Activated T-helper 1 cell treated with anti-CD3 and anti-CD28 coated beads, Interleukin-12 subunit alpha, Interleukin-12 subunit beta, Interleukin-2, Interleukin-4 antibody, amounts not matched to agents 30 ng/mL and 10 ng/mL and 1 ng/mL, durations not matched to agents 14 hours and 24 hours and 36 hours (primary cell): ENCODE measurements around the gene DHRSX. TPM values are rescaled to one million over a fixed set of nuclear protein-coding genes. Genes with fewer than 3 reads are reported as not detected.
"Not testable (repeated sequence)": the region's sequence is repeated elsewhere in the genome, so short reads cannot be mapped to it uniquely, and the experiment has no call there.

Experiments used
- DNase-seq: peaks from one replicate; pipeline ENCODE4 v3.0.0; 2021; ENCODE audit warnings: low spot score
- H3K27ac Mint-ChIP-seq: one replicate; pipeline ENCODE4 v1.8.0; 2021; ENCODE audit warnings: mild to moderate bottlenecking, mixed read lengths
- H3K27me3 Mint-ChIP-seq: one replicate; pipeline ENCODE4 v1.8.0; 2022; ENCODE audit warnings: mild to moderate bottlenecking, moderate library complexity, mixed read lengths; ENCODE audit not compliant: insufficient read depth
- H3K36me3 Mint-ChIP-seq: one replicate; pipeline ENCODE4 v1.8.0; 2021; ENCODE audit warnings: low read depth, mixed read lengths
- H3K4me1 Mint-ChIP-seq: one replicate; pipeline ENCODE4 v1.8.0; 2021; ENCODE audit warnings: low read depth, mixed read lengths
- H3K4me3 Mint-ChIP-seq: one replicate; pipeline ENCODE4 v1.8.0; 2021; ENCODE audit warnings: mild to moderate bottlenecking, moderate library complexity, mixed read lengths
- H3K9me3 Mint-ChIP-seq: one replicate; pipeline ENCODE4 v1.8.0; 2021; ENCODE audit warnings: mixed read lengths
- intact Hi-C: fragments of 100-400 bp; cut with micrococcal nuclease; formaldehyde crosslinking; loops from one replicate; pipeline ENCODE4 v1.15.1; 2024
- total RNA-seq: library from RNA; stranded (reverse); gene quantifications from 2 replicates; pipeline ENCODE4 v1.2.3, GENCODE V29; 2022

DHRSX gene
- total RNA-seq, 1 donor from 2014 or later = 26.3 TPM

DNA sequence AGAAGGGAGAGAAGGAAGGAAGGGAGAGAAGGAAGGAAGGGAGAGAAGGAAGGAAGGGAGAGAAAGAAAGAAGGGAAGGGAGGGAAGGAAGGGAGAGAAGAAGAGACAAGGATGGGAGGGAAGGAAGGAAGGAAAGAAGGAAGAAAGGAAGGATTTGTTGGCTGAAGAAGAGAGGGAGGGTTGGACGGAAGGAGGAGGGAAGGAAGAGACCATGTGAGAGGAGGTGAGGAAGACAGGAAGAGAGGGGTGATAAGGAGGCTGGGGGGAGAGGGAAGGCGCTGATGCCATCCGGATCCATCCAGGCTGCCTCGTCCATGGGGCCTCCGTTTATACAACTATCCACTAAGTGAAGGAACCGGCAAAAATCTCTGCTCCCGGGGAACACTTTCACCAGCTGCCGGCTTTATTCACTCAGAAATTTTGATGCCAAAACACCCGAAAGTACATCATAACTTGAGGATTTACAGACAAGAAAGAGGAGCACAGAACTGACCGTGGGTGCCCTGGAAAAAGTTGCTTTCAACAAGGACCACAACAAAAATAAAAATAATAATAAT is 14.9 kb downstream of the DHRSX start:
- peaks cover 14% of the 10 kb centered on the region for H3K36me3 Mint-ChIP-seq
- H3K27ac Mint-ChIP-seq = peak overlapping the region; percentile 44
- intact Hi-C loops = no loop called here
- no peak overlapping the region for H3K4me3 Mint-ChIP-seq
- DNase-seq = no peak
- H3K27me3 Mint-ChIP-seq = no peaks in the 10 kb centered on the region
- H3K9me3 Mint-ChIP-seq = no peaks in the 10 kb centered on the region
- no peaks in the 10 kb centered on the region for H3K4me1 Mint-ChIP-seq

DNA sequence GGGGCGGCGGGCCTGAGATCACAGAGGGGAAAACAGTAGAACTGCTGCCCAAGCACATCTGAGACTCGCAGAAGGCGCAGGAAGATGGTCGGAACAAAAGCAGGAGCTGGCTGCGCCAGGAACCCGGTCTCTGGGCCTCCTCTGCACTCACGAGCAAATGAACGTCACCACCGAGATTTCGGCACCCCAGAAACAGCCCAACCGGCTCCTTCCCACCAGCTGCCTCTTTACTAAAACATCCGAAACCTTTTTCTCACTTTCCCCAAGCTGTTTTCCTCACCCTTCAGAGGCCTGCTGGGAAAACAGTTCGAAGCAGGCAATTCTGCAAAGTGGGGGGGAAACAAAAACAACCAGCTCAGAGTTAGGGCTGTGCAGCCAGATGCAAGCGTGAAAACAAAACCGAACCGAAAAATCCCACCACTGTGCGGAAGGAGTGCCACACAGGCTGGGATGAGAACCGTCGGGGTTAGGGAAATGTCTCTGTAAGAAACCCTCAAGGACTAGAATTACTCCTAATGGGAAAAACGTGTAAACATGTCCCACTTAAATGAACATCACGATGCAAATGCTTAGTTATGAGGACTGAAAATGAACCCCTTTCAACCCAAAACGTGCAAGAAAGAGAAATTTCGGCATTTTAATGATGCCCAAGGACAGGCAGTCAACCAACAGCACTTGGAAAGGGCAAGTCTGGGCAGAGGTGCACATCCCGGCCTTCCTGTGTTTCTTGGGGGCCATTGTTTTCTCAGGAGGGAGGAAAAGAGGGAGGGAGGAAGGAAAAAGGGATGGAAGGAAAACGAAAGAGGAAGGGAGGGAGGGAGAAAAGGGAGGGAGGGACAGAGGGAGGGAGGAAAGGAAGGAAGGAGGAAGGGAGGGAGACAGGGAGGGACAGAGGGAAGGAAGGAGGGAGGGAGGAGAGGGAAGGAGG is 15.8 kb downstream of the DHRSX start:
- H3K36me3 Mint-ChIP-seq = peaks cover 15% of the 10 kb centered on the region
- H3K9me3 Mint-ChIP-seq = peaks cover 4% of the 10 kb centered on the region
- no peak overlapping the region for H3K27ac Mint-ChIP-seq
- no peaks in the 10 kb centered on the region for H3K27me3 Mint-ChIP-seq
- DNase-seq = no peak
- H3K4me3 Mint-ChIP-seq = no peak overlapping the region
- intact Hi-C loops = no loop called here
- no peaks in the 10 kb centered on the region for H3K4me1 Mint-ChIP-seq

DNA sequence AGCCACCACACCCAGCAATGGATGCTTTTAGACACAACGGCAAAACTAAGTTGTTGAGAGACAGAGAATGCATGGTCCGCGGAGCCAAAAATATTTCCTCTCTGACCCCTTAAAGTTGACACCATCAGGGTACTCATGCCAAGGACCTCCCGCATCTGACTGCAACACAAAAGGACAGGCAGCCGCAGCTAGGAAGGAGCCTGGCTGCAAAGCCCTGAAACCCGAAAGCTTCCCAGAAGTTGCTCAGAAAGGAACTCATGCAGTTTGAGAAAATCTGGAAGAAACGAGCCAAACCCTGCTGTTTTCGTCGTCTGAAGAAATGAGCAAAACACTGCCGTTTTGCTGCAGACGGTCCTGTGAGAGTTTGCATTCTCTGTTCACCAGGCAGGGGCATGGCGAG is 16.5 kb downstream of the DHRSX start:
- H3K9me3 Mint-ChIP-seq = peaks cover 9% of the 10 kb centered on the region
- intact Hi-C loops = no loop called here
- H3K27ac Mint-ChIP-seq = no peak overlapping the region
- H3K27me3 Mint-ChIP-seq = no peaks in the 10 kb centered on the region
- DNase-seq = no peak
- H3K4me1 Mint-ChIP-seq = no peaks in the 10 kb centered on the region
- no peak overlapping the region for H3K4me3 Mint-ChIP-seq
- H3K36me3 Mint-ChIP-seq = peaks cover 18% of the 10 kb centered on the region

DNA sequence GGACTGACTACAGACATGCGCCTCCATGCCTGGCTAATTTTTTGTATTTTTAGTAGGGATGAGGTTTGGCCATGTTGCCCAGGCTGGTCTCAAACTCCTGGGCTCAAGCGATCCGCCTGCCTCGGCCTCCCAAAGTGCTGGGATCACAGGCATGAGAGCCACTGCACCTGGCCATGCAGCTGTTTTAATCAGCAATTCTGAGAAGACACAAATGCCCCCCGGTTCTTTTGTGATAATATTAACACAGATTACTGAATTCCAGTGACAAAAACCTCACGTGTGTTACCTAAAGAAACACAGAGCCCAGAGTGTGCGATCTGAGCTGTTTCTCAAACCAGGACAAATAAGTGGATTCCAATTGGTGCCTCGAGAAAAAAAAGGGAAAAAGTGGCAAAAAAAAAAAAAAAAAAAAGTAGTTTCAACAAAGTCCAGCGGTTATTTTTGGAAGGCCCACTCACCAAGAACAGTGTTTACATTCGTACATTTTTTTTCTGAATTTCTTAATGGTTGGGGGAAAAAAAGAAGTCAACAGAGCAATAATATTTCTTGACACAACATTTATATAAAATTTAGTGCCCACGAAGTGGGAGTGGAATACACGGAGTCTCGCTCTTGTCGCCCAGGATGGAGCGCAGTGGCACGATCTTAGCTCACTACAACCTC is 17.2 kb downstream of the DHRSX start:
- no peak for DNase-seq
- intact Hi-C loops = no loop called here
- Mint-ChIP-seq H3K4me1 (no peaks in the 10 kb centered on the region), H3K4me3 (no peak overlapping the region), H3K27ac (peak overlapping the region; percentile 31), H3K27me3 (no peaks in the 10 kb centered on the region), H3K36me3 (peaks cover 15% of the 10 kb centered on the region), H3K9me3 (peaks cover 9% of the 10 kb centered on the region)

DNA sequence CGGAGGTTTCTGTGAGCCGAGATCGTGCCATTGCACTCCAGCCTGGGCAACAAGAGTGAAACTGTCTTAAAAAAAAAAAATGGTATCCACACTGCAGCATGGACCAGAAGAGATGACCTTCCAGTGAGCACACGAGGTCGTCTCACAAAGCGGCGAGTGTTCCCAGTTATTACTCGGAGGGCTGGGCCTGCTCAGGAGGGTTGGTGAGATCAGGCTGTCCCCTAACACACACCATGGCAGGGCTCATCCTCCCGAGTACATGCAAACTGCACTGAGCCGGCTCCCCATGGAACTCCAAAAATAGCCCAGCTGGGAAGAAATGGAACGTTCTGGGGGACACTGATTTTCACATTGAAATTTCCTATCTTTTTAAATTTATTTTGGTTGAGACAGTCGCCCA is 19.2 kb downstream of the DHRSX start:
- H3K36me3 Mint-ChIP-seq = peaks cover 11% of the 10 kb centered on the region
- H3K27ac Mint-ChIP-seq, H3K4me3 Mint-ChIP-seq, DNase-seq, intact Hi-C loops, H3K27me3 Mint-ChIP-seq, H3K4me1 Mint-ChIP-seq, H3K9me3 Mint-ChIP-seq: not testable (repeated sequence)

DNA sequence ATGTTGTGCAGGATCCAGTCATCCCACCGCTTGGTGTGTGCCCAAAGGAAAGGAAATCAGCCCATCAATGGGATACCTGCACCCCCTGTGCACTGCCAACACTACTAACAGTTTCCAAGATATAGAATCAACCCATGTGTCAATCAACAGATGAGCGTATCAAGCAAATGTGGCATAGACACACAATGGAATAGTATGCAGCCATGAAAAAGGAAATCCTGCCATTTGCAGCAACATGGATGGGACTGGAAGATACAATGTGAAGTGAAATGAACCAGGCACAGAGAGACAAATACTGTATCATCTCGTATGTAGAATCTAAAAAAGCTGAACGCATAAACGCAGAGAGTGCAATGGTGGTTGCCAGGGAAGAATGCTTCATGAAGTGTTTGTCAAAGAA is 20.8 kb downstream of the DHRSX start:
- DNase-seq, H3K36me3 Mint-ChIP-seq, H3K27ac Mint-ChIP-seq, H3K4me3 Mint-ChIP-seq, H3K27me3 Mint-ChIP-seq, H3K9me3 Mint-ChIP-seq, intact Hi-C loops, H3K4me1 Mint-ChIP-seq: not testable (repeated sequence)

DNA sequence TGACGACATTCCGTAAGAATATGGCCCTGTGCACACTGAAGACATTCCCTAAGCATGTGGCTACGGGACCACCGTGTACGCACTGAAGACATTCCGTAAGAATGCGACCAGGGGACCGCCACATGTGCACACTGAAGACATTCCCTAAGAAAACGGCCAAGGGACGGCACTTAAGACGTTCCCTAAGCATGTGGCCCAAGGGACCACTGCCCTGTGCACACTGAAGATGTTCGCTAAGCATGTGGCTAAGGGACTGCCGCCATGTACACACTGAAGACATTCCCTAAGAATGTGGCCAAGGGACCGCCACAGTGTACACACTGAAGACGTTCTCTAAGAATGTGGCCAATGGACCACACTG is 21.4 kb downstream of the DHRSX start:
- DNase-seq = no peak
- H3K27me3 Mint-ChIP-seq = no peaks in the 10 kb centered on the region
- intact Hi-C loops = no loop called here
- no peak overlapping the region for H3K4me3 Mint-ChIP-seq
- H3K36me3 Mint-ChIP-seq = peaks cover 6% of the 10 kb centered on the region
- no peak overlapping the region for H3K27ac Mint-ChIP-seq
- H3K9me3 Mint-ChIP-seq = peaks cover 9% of the 10 kb centered on the region
- peaks cover 4% of the 10 kb centered on the region for H3K4me1 Mint-ChIP-seq

DNA sequence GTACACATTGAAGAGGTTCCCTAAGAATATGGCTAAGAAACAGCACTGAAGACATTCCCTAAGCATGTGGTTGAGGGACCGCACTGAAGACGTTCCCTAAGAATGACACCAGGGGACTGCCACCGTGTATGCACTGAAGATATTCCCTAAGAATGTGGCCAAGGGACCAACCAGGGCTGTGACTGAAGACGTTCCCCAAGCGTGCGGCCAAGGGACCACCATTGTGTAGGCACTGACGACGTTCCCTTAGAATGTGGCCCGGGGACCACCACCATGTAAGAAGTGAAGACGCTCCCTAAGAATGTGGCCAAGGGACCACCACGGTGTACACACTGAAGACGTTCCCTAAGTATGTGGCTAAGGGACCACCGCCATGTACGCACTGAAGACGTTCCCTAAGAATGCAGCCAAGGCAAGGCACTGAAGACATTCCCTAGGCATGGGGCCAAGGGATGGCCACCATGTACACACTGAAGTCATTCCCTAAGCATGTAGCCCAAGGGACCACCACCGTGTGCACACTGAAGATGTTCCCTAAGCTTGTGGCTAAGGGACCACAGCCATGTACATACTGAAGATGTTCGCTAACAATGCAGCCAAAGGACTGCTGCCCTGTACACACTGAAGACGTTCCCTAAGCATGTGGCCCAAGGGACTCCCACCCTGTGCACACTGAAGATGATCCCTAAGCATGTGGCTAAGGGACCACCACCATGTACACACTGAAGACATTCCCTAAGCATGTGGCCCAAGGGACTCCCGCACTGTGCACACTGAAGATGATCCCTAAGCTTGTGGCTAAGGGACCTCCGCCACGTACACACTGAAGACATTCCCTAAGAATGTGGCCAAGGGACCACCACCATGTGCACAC is 22.0 kb downstream of the DHRSX start:
- no peak for DNase-seq
- Mint-ChIP-seq H3K27me3 (no peaks in the 10 kb centered on the region), H3K36me3 (peaks cover 6% of the 10 kb centered on the region), H3K27ac (no peak overlapping the region), H3K4me3 (no peak overlapping the region), H3K4me1 (peaks cover 4% of the 10 kb centered on the region), H3K9me3 (peaks cover 9% of the 10 kb centered on the region)
- intact Hi-C loops = no loop called here

DNA sequence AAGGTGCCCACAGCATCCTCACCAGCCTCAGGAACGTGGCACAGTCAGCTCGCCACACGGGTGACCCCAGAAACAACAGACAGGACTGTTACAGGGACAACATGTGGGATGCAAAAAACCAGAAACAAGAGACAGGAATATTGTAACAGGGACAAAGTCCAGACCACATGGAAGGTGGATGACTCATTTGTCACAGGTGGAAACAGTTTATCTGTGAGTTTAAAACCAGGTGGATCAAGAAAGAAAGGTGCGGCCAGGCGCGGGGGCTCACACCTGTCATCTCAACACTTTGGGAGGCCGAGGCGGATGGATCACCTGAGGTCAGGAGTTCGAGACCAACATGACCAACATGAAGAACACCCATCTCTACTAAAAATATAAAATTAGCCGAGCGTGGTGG is 23.5 kb downstream of the DHRSX start:
- H3K4me1 Mint-ChIP-seq, DNase-seq, H3K9me3 Mint-ChIP-seq, H3K36me3 Mint-ChIP-seq, H3K4me3 Mint-ChIP-seq, intact Hi-C loops, H3K27ac Mint-ChIP-seq, H3K27me3 Mint-ChIP-seq: not testable (repeated sequence)

DNA sequence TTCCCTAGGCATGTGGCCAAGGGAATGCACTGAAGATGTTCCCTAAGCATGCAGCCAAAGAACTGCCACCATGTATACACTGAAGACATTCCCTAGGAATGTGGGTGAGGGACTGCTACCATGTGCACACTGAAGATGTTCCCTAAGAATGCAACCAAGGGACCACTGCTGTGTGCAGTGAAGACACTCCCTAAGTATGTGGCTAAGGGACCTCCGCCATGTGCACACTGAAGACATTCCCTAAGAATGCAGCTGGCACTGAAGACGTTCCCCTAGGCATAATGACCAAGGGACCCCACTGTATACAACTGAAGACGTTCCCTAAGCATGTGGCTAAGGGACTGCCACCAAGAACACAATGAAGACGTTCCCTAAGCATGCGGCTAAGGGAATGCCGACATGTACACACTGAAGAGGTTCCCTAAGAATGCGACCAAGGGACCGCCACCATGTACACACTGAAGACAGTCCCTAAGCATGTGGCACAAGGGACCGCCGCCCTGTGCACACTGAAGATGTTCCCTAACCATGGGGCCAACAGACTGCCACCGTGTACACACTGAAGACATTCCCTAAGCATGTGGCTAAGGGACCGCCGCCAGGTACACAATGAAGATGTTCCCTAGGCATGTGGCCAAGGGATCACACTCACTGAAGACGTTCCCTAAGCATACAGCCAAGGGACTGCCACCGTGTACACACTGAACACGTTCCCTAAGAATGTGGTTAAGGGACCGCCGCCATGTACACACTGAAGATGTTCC is 25.6 kb downstream of the DHRSX start:
- Mint-ChIP-seq H3K27me3 (no peaks in the 10 kb centered on the region), H3K36me3 (peaks cover 6% of the 10 kb centered on the region), H3K4me3 (no peak overlapping the region), H3K4me1 (peaks cover 4% of the 10 kb centered on the region), H3K27ac (no peak overlapping the region), H3K9me3 (peaks cover 7% of the 10 kb centered on the region)
- intact Hi-C loops = no loop called here
- DNase-seq = no peak

DNA sequence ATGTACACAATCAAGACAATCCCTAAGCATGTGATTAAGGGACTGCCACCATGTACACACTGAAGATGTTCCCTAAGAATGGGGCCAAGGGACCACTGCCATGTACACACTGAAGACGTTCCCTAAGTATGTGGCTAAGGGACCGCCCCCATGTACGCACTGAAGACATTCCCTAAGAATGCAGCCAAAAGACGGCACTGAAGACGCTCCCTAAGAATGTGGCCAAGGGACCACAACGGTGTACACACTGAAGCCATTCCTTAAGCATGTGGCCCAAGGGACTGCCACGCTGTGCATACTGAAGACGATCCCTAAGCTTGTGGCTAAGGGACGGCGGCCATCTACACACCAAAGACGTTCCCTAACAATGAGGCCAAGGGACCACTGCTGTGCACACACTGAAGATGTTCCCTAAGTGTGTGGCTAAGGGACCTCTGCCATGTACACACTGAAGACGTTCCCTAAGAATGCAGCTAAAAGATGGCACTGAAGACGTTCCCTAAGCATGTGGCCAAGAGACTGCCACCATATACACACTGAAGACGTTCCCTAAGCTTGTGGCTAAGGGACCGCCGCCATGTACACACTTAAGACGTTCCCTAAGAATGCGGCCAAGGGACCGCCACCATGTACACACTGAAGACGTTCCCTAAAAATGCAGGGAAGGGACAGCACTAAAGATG is 26.4 kb downstream of the DHRSX start:
- no peak for DNase-seq
- intact Hi-C loops = no loop called here
- H3K4me3 Mint-ChIP-seq = no peak overlapping the region
- H3K27me3 Mint-ChIP-seq = no peaks in the 10 kb centered on the region
- no peaks in the 10 kb centered on the region for H3K36me3 Mint-ChIP-seq
- H3K4me1 Mint-ChIP-seq = peaks cover 4% of the 10 kb centered on the region
- peaks cover 5% of the 10 kb centered on the region for H3K9me3 Mint-ChIP-seq
- no peak overlapping the region for H3K27ac Mint-ChIP-seq

DNA sequence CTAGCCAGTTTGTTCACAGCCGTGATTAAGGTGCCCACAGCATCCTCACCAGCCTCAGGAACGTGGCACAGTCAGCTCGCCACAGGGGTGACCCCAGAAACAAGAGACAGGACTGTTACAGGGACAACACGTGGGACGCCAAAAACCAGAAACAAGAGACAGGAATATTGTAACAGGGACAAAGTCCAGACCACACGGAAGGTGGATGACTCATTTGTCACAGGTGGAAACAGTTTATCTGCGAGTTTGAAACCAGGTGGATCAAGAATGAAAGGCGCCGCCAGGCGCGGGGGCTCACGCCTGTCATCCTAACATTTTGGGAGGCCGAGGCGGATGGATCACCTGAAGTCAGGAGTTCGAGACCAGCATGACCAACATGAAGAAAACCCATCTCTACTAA is 27.7 kb downstream of the DHRSX start:
- H3K27ac Mint-ChIP-seq, H3K9me3 Mint-ChIP-seq, DNase-seq, H3K27me3 Mint-ChIP-seq, H3K4me3 Mint-ChIP-seq, H3K4me1 Mint-ChIP-seq, intact Hi-C loops, H3K36me3 Mint-ChIP-seq: not testable (repeated sequence)
